Anterior cingulate cortex (tissue), 58 donors: ENCODE results near the gene LNPEP.

Experiments used
- DNase-seq, 58 donors: peaks; one replicate each; lab custom pipeline; 2025; lab: John Stamatoyannopoulos, UW

The LNPEP gene

DNA sequence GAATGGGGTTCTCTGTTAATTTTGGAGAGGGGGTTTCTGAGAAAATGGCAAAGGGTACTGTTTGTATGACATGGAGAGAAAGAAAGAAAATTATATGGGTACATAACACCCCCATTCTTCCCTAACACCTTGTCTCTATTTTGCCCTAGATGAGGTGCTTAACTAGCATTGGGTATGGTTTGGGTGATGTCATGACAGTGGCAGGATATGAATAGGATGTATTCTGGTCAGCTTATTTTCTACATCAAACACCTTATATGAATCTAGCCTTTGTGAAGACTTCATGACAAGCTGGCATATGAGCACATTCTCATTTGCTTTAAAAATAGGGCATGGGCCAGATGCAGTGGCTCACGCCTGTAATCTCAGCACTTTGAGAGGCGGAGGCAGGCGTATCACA lies 58.6 kb downstream of the LNPEP start:
- DNase-seq: no peak

DNA sequence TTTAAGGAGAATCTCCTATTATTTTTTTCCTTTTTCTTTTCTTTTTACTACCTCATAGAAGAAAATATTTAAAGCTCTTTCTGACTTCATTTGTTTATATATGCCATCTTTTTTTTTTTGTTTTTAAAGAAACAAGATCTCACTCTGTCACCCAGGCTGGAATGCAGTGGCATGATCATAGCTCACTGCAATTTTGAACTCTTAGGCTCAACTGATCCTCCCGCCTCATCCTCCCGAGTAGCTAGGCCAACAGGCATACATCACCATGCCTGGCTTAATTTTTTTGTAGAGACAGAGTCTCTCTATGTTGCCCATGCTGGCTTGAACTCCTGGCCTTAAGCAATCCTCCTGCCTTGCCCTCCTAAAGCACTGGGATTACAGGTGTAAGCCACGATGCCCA lies 59.5 kb downstream of the LNPEP start:
- no peak for DNase-seq

DNA sequence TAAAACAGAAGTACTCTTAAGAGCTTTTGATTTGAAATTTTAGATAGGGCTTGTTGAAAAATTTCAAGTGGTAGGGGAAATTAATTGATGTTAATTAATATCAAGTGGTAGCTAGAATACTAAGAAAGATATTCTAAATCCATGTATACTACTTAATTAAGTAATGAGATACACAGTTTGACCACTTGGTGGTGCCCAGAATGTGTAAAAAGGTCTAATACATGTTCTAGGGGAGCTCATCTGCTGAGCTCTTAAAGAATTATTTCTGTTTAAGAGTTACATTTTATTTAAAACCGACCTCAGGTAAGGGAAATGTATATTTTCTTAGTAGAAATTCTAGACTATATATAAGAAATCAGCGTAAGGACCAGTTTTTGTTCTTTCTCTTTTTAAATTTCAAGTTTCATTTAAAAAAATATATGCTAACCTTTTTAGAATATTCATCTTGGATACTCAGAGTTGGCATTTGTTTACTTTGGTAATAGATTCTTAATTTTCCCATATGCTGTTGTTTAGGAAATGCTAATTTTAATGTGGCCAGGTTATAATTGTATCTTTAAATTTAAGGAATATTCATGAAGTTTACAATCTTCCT lies 61.5 kb downstream of the LNPEP start:
- peak in 2 of 58 donors; percentile 1 to 34 for DNase-seq

DNA sequence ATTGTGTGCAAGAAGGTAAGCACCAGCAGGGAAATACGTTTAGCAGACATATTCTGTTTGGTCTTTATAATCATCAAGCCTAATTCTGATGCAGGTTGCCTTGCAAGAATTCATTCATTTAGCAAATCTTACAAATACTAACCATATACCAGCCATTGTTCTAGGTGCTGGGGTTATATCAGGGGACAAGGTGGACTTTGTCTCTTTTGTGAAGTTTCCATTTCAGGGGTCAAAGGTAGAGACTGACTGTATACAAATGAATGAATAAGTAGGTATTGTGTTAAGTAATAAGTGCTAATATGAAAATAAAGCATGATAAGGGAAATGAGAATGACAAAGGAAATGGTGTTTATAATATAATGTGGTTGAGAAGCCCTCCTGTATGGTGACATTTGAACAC lies 64.0 kb downstream of the LNPEP start:
- DNase-seq: no peak

DNA sequence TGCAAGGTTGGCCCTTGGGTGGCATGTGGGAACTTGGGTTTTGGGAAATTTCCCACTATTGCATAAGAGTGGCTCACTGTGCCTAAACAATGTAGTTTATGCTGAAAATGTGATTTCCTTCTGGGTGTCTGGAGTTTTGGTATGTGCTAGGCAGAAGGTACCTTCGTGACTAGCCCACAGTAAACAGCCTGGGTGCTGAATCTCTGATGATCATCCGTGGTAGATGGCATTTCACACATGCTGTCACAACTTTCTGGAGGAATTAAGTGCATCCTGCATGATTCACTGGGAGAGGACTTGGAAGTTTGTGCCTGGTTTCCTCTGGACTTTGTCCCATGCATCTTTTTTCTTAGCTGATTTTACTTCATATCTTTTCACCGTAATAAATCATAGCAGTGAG lies 64.5 kb downstream of the LNPEP start:
- no peak for DNase-seq

DNA sequence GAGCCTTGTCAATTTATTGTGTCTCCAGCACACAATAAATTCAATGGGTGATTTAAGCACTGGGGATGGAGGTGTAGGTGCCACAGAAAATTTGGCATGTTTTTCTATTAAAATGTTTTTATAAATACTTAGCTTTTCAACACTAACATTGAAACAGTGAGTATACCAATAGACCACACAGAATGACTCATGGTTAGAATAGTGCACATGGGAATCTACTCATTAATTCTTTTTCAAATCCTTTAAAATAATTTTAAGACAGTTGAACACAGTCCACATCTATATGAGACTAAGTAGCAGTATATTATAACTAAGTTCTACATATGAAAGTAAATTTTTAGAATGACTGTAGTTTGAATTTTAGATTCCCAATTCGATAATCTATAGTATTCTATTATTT lies 67.1 kb downstream of the LNPEP start:
- DNase-seq: no peak

DNA sequence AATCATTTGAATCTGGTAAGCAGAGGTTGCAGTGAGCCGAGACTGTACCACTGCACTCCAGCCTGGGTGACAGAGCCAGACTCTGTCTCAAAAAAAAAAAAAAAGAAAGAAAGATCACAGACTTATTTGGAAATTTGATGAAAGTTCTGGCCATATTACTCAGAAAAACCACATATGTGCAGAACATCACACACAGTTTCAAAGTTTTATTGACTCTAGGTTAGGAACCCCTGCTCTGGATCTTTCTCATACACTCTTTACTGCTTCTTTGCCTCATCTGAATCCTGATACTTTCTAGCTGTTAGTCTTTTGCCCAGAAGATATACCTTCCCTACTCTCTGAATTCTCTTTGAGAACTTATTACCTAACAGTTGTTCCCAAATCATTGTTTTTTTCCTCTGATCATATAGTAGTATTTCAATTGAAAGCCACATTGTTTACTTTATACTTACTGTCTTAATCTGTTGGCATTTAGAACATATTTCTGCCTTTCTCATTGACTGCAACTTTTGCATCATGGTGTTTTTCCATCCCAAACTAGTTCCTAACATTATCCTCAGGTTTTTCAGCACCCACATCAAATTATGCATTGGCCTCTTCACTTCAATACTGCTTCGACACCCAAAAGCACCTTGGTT lies 68.7 kb downstream of the LNPEP start:
- DNase-seq: no peak

DNA sequence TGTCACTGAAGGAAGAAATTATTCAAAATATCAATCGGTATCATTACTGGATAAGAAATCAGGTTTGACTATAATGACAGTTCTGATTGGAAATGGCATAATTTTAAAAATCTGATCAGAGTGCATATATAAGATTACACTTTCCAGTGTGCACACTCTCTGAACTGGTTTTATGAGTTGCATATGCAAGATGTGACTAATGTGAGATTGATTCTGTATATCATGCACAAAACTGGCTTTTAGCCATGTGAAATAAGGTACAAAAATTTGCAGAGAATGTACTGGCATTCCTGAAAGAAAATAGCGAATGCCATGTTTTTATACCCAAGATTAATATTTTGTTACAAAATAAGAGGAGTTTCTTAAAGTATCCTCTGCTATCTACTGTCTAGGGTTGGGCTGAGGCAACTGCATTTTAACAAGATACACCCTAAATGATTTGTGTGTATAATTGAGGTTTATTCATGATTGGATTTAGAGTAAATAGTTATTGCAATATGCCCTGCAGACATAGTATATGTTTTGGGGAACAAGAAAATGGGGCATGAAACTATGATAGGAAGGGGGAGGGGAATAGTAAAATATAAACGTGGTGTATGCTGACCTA lies 70.7 kb downstream of the LNPEP start:
- no peak for DNase-seq

DNA sequence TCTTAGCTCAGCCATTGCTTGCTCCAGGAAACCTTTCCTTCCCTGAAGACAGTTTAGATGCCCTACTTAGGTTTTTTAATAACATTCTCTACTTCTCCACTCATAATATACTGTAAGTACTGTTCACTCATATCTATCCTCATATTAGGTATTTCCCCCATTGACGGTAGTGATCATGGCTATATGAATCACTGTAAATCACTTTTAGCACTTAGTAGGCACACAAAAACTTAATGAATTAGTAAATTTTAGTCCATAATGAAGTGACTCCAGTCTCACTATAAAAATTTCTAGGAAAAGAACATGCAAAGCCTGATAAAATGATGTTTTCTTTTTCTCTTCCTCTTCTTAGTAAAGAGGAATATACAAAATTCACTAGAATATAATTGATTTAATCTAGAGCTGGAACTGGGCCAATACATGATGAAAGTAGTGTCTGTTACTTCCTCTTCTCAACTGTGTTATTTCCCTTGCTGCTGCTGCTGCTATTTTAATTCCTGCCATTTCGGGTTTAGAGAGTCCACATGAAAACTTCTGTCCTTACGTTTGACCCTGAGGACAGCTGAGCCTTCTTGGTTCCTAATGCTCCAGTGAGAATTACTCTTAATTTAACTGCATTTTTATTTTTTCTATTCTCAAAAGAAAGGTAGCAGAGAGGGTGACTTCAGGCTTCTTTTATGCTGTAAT lies 73.5 kb downstream of the LNPEP start:
- DNase-seq: no peak

DNA sequence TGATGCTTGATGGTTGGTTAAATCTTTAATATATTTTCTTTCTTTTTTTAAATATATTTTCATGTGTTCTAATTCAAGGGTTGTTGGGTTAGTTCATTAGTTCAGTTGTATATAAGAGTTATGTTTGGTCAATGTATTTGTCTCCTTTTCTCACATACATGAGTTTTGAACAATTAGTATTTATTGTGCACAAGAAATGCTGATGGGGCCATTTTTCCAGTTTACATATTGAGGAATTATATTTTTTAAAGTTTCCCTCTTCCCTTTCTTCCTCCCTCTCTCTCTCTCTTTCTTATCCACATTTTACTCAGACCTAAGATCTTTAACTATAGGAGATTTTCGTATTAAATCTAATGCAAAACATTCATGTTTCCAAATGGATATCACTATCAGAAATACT lies 74.0 kb downstream of the LNPEP start:
- no peak for DNase-seq

DNA sequence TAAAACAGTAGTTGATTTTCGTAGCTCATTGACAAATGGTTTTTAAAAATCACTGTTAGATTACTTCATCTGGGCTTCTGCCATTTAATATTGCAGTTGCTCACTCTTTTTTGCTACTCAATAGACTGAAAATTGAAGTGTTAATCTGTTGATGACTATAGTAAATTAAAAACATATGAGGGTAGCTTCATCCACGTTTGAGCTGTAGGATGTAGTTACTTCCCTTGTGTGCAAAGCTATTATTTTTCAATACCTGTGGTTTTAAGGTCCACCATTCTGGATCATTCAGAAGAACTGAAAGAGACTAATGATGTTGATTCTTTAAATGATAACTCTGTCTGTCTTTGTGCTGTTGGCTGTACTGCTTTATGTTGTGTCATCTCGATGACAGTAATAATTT lies 74.7 kb downstream of the LNPEP start:
- DNase-seq: no peak

DNA sequence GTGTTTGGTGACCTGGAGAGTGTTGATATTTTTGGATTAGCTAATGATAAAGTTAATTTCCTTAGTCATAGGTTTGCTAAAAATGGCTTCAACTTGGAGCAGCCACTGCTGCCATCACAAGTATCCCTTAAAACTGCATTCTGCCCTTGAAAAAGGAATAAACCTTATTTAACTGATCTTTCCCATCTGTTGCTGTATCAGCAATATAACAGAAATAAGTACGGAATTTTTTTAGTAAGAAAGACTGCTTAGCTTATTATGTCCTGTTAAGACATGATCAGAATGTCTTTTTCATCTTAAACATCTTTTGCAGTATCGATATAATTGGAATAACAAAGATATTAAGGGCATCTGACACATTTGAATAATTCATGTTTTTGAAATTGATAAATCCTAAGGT lies 75.7 kb downstream of the LNPEP start:
- no peak for DNase-seq

DNA sequence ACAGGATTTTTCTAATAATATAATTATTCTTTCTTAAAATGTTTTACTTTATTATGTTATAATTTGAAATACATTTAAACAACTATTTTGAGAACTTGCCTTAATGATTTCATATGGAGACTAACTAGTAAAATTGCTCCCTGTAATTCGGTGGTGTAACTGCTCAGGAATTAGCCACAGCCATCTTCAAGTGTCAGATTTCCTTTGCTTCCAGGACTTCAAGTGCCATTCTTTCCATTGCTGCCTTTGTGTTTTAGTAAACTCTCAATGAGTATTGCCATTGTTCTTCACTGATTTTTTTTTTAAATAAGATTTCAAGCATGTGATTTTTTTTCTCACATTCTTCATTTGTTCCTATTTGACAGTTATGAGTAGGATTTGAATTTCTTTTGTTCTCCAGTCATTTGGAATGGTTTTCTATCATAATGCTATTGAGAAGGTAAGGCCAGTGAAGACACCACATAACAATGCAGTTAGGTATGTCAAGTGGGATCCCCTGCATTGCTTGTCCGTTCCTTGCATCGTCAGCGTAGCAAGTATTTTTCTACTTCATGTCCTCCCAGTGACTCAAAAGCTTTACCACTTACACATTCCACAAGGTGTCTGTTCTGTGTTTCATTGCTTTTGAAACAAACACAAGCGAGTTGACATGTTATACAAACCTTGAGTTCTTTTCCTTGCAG lies 83.7 kb downstream of the LNPEP start:
- DNase-seq: no peak

DNA sequence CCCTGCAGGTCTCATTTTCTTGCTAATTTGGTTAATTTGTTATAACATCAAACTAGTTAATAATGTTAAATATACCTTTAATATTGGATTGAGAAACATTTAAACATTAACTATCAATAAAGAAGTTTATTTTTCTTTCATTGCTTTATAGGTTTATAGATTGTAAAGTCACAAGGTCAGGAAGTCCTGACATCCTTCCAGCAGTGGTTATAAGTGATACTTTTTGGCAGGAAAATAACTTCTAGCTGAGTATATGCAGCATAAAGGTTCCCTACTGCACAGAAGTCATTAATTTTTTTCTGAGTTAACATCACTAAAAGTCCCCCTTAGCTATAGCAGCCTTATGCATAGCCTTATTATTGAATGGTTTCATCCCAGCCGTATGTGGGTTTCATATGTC lies 85.5 kb downstream of the LNPEP start:
- DNase-seq: no peak

DNA sequence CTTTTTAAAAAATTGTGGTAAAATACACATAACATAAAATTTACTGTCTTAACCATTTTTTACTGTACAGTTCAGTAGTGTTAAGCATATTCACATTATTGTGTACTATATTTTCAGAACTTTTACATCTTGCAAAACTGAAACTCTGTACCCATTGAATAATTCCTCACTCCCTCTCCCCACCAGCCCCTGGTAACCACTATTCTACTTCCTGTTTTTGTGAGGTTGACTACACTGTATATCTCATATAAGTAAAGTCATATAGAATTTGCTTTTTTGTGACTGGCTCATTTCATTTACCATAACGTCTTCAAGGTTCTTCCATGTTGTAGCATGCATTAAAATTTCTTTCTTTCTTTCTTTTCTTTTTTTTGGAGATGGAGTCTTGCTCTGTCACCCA lies 87.0 kb downstream of the LNPEP start:
- DNase-seq: no peak

DNA sequence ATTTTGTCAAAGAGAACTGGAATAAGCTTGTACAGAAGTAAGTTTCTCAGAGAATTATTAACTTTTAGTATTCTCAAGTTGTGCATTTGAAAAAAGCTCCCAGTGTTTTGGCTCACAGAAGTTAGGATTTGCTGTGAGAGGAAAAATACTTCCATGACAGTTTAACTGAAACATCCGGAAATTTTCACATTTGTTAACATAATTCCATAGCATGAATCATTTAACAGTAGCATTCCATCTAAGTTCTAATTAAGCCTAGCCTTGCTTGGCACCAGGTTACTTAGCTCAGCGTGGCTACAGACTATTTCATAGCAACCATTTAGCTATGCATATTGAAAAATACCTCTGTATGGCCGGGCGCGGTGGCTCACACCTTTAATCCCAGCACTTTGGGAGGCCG lies 90.8 kb downstream of the LNPEP start:
- DNase-seq: no peak

DNA sequence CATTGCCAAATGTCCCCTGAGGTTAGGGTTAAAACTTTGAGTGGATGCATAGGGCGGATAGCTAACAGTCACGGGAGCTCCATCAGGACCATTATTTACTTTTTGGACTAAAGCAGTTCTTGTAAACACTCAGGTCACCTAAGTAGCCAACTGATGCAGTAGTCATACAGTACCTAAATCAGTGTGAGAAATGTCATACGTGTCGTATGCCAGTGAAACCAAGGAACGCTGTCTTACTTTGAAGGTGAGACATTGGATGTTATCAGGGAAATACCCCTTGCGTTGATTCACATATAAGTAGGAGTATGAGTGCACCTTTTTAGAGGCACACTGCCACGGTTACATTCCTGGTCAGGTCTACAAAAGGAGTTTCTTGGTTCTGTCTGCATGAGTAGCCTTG lies 101.9 kb downstream of the LNPEP start:
- DNase-seq: no peak

DNA sequence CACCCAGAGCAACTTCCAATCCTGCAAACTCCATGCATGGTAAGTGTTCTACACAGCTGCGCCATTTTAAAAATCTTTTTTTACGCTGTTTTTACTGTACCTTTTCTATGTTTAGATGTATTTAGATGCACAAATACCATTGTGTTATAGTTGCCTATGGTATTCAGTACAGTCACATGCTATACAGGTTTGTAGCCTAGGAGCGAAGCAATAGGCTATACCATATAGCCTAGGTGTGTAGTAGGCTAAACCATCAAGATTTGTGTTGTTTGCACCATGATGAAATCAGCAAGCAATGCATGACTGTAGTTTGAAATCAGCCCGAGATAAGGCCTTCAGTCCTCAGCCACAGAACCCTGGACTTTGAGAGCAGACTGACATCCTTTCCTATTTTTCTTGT lies 105.4 kb downstream of the LNPEP start:
- no peak for DNase-seq

DNA sequence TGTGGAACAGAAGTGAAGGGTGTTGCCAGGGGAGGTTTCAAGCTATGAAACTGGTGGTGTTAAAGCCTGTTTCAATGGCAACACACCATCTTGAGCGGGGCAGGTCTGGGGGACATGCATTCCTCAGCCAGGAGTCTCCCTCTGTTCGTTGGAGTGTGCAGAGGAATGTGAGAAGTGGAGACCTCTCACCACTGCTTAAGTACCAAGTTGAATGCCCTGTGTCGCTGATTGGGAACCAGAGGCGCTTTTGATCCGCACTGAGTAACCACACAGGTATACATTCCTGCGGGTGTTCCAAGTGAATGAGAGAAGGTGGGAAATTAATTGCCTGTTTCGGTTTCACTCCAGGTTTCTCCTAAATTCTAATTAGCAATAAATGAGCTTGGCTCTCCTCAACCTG lies 107.1 kb downstream of the LNPEP start:
- DNase-seq: no peak

DNA sequence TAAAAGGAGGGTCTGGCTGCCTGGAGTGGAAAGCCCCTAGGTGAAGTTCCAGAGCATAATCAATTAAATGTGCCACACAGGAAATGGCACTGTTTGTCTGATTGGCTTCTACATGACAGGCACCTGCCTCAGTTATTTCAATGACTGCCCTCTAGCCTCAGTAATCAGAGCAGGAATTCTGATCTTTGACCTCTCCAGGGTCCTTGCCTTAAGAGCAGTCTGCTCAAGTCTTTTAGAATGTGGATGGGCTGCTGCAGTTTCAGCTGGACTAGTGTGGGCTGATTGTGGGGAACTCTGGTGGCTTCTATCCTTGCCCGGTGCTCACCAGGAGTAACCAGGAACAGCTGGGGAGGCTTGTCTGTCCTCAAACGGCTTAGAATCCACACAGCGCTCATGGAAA lies 107.6 kb downstream of the LNPEP start:
- DNase-seq: no peak

DNA sequence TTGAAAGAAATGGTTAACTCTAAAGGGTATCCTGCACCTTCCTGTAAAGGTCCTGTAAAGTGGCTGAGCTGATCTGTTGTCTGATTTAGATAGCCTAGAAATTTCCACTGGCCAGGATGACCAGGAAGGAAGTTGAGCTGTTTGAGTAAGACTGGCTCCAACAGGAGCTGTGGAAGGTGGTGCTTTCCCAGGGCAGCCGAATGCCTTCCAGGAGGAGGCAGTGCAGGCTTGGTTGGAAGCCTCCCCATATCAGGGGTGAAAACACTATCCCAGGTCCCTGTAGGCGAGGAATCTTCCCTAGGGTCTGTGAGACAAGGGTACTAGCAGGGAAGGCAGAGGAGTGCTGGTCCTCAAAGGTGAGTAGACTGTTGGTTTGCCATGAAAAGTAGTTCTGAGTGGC lies 108.2 kb downstream of the LNPEP start:
- peak in 1 of 58 donors; percentile 2 for DNase-seq
